Measurements from ENCODE around the gene ZMYND12. TPM values are rescaled to one million over a fixed set of nuclear protein-coding genes. Genes with fewer than 3 reads are reported as not detected.

The ZMYND12 gene
- 3.5 TPM for total RNA-seq

DNA sequence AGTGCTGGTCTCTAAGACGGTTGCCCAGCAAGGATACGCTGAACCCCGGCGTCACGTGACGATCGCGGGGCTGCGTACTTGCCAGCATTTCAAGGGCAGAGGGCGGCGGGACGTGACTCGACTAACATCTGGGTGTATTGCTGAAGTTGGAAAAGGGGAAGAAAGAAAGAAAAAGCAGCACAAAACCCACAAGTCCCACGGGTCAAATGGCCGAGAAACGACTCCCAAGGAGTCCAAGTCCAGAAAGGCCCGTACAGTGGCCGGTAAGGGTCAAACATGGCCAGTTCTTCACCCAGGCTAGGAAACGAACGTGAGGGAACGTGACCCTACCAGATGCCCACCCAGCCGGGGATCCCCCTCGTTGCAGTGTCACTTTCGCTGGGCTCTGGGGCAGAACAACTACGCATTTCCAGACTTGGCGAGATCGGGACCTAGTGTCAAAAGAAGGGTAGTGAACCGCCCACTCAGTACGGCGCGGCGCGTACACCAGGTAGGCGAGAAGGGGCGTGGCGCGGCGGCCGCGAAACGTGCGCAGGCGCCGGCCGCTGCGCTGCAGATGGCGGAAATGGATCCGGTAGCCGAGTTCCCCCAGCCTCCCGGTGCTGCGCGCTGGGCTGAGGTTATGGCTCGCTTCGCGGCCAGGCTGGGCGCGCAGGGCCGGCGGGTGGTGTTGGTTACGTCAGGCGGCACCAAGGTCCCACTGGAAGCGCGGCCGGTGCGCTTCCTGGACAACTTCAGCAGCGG lies at the start of gene ZMYND12, which contains the start of gene PPCS:
Gene ZMYND12 (minus strand): TSS at position 13 of the 744 bp plus-strand sequence. CDS start 25 bp downstream, outside the sequence.
Gene PPCS (plus strand): TSS at position 534 of the 744 bp plus-strand sequence. CDS start 23 bp downstream, at position 557.

DNA sequence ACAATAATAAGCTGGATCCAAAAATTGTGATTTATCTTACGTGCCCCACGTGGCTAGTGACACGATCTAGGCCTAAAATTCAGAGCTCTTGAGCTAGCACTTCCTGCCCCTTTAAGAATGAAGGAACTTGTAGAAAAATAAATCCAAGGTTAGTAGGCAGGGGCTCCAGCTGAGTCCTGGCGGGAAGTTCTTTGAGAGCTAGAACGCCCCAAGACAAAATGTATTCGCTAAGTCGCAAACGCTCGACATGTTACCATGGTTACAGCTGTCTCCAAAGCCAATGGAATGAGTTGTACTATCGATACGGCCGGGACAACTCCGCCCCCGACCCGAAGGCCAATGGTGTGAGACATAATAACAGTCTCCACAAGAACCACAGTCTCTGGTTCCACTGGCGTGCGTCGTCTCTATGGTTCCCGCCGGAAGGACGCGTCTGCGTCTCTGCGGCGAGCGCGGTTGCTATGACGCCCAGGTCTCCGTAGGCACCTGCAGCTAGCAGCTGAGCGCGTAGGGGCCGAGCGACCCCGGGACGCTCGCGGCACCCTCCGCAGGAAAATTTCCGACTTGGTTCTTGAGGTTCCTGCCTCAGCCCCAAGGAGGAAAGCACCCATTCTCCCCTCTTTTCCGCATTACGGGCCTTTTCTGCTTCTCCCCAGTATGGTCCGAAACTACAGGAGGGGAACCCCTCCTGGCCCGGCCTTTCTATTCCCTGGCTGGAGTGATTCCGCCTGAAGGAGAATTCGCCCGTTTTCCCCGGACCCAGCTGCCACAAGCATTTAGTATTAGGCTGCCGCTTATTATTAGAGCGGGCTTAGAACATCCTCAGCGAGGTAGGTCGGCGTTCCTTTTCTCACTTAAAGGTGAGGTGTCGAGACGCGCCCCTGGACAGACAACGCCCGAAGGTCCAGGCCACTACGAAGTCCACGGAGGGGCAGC lies 7.3 kb upstream of the ZMYND12 start, which contains the start of gene CCDC30:
Gene CCDC30 (plus strand): TSS at position 459 of the 936 bp plus-strand sequence. CDS start 17,266 bp downstream, outside the sequence.

DNA sequence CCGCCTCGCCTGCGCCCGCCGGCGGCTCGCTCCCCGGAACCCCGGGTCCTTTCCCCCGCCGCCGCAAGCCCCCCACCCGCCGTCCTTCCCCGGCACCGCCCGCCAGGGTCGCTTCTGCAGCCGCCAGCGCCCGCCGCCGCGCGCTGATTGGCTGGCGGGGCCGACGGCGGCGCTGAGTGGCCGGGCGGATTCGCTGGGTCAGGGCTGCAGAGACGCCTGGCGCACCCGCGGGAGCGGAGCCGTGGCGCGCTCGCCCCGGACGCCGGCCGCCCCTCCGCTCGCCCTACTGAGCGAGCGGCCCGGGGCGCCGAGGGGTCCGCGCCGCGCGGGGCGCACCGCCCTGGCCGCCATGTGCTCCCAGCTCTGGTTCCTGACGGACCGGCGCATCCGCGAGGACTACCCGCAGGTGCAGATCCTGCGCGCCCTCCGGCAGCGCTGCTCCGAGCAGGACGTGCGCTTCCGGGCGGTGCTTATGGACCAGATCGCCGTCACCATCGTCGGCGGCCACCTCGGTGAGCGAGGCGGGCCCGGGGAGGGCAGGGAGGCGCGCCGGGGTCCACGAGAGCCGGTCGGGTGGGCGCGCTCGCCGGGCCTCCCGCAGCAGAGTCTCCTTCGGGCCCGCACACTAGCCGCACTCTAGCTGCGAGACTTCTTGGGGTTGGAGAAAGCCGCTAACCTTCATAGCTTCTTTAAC lies 75.1 kb downstream of the ZMYND12 start, which contains the start of gene RIMKLA:
Gene RIMKLA (plus strand): TSS at position 207 of the 694 bp plus-strand sequence. CDS start 143 bp downstream, at position 350.

Small RNA genes within 50 kb of the gene (small RNA-seq; reads per million reads assigned to genes)
- not detected for gene TMSB4XP1 (ENCODE audit: low replicate concordance)

Other genes with a start within 250 kb of the ZMYND12 start
- 42.3 TPM for gene FOXJ3, start 120.8 kb downstream of the ZMYND12 start, total RNA-seq
- 0.35 TPM for gene RIMKLA, start 75.2 kb downstream of the ZMYND12 start, total RNA-seq
- 27.7 TPM for gene PPCS, start 521 bp upstream of the ZMYND12 start, total RNA-seq
- 16.0 TPM for gene CCDC30, start 7.3 kb upstream of the ZMYND12 start, total RNA-seq
- gene PPIH, start 202.4 kb upstream of the ZMYND12 start, total RNA-seq = 25.9 TPM
- 289 TPM for gene YBX1, start 226.4 kb upstream of the ZMYND12 start, total RNA-seq

All from metanephros (tissue), 2 donors.